Natural killer cell (primary cell): Measurements from ENCODE around the gene ELFN1. TPM values are rescaled to one million over a fixed set of nuclear protein-coding genes. Genes with fewer than 3 reads are reported as not detected.

Experiments used
- ATAC-seq, 3 donors: fragments of 150-1000 bp in 2 of 3; fragments of 200-7000 bp in 1 of 3; cut with Tn5 transposase; 1 replicate in 1 of 3; 2 replicates in 2 of 3; pipeline ENCODE4 v1.10.0; 2021; ENCODE audit warnings: mild to moderate bottlenecking in 2 of 3, moderate library complexity in 2 of 3
- DNase-seq, 2 donors: peaks; one replicate each; pipeline versions ENCODE4 v3.0.0 to v3.0.0-alpha.2; 2013 to 2021; ENCODE audit warnings: mixed read lengths in 1 of 2
- H3K27ac ChIP-seq: one replicate; pipeline ENCODE4 v1.5.1; 2013; ENCODE audit warnings: mild to moderate bottlenecking, low read length
- H3K27me3 ChIP-seq: one replicate; pipeline ENCODE4 v1.6.1; 2013; ENCODE audit warnings: low read length; ENCODE audit not compliant: control insufficient read depth, insufficient read depth
- H3K36me3 ChIP-seq: one replicate; pipeline ENCODE4 v1.6.1; 2013; ENCODE audit warnings: low read length; ENCODE audit not compliant: control insufficient read depth, insufficient read depth
- H3K4me1 ChIP-seq: one replicate; pipeline ENCODE4 v1.6.1; 2013; ENCODE audit warnings: low read length; ENCODE audit not compliant: control insufficient read depth, insufficient read depth
- H3K4me3 ChIP-seq: one replicate; pipeline ENCODE4 v1.5.1; 2013; ENCODE audit warnings: low read length
- H3K9me3 ChIP-seq: one replicate; pipeline ENCODE4 v1.6.1; 2013; ENCODE audit warnings: low read length; ENCODE audit not compliant: control insufficient read depth, insufficient read depth
- H3K27ac Mint-ChIP-seq, 2 donors: one replicate each; pipeline ENCODE4 v1.8.0; 2022; ENCODE audit warnings: mild to moderate bottlenecking in 2 of 2, mixed read lengths in 2 of 2, moderate library complexity in 1 of 2
- H3K27me3 Mint-ChIP-seq, 2 donors: one replicate each; pipeline ENCODE4 v1.8.0; 2022; ENCODE audit warnings: low read depth in 2 of 2, mixed read lengths in 2 of 2
- H3K36me3 Mint-ChIP-seq: one replicate; pipeline ENCODE4 v1.8.0; 2022; ENCODE audit warnings: mixed read lengths
- H3K4me1 Mint-ChIP-seq, 2 donors: one replicate each; pipeline ENCODE4 v1.8.0; 2022; ENCODE audit warnings: mixed read lengths in 2 of 2
- H3K4me3 Mint-ChIP-seq: one replicate; pipeline ENCODE4 v1.8.0; 2022; ENCODE audit warnings: mild to moderate bottlenecking, moderate library complexity, mixed read lengths
- H3K9me3 Mint-ChIP-seq, 2 donors: one replicate each; pipeline ENCODE4 v1.8.0; 2022; ENCODE audit warnings: mixed read lengths in 2 of 2
- CTCF ChIP-seq: fragments of 200-600 bp; IDR thresholded peaks from one replicate; pipeline ENCODE4 v1.8.0; 2022; ENCODE audit warnings: antibody characterized with exemption
- WGBS: methylation state at CpG from one replicate; pipeline ENCODE4 v1.1.7; 2013; ENCODE audit warnings: missing lambda C conversion rate; ENCODE audit not compliant: insufficient coverage; 5-methylcytosine and 5-hydroxymethylcytosine counted together
- intact Hi-C: fragments of 100-400 bp; cut with micrococcal nuclease; formaldehyde crosslinking; loops from one replicate; pipeline ENCODE4 v1.14.2; 2022
- total RNA-seq, 4 donors: library from RNA; stranded (reverse); fragments of 120-200 nt in 1 of 4; gene quantifications; one replicate each; pipeline versions ENCODE4 v1.2.3 to v1.2.4, GENCODE V29; 2013 to 2022

The ELFN1 gene
- total RNA-seq, 3 donors from 2014 or later (not counting 1 experiment from before 2014, with no cell fraction given) = 0.30 to 0.45 TPM; not detected in 1

- peaks cover 11 to 15% of the 10 kb centered on the region in 2 donors for H3K27me3 Mint-ChIP-seq
- WGBS = 88% methylated on average over 17 of the region's 17 CpGs
- no peaks in the 10 kb centered on the region for H3K36me3 Mint-ChIP-seq
- H3K4me1 Mint-ChIP-seq = peaks cover 10 to 12% of the 10 kb centered on the region in 2 donors
- intact Hi-C loops = no loop called here
- no peak for DNase-seq
- TF ChIP-seq CTCF = no peak
- H3K4me3 Mint-ChIP-seq = no peak overlapping the region
- peaks cover 3% of the 10 kb centered on the region for H3K9me3 ChIP-seq
- ATAC-seq = no peak
- H3K4me1 ChIP-seq = peaks cover 20% of the 10 kb centered on the region
- H3K36me3 ChIP-seq = no peaks in the 10 kb centered on the region
- H3K4me3 ChIP-seq = no peak overlapping the region
- no peak overlapping the region for H3K27ac ChIP-seq
- H3K27ac Mint-ChIP-seq = no peak overlapping the region
- no peaks in the 10 kb centered on the region for H3K9me3 Mint-ChIP-seq
- no peaks in the 10 kb centered on the region for H3K27me3 ChIP-seq
Observed at GRCh38 chr7:1733908-1734730, 64.0 kb downstream of the ELFN1 start.

- no peak overlapping the region for H3K4me3 ChIP-seq
- Mint-ChIP-seq H3K36me3 (no peaks in the 10 kb centered on the region), H3K27me3 (peaks cover 15% of the 10 kb centered on the region in 2 donors), H3K9me3 (no peaks in the 10 kb centered on the region), H3K4me1 (peaks cover 14 to 19% of the 10 kb centered on the region in 2 donors), H3K27ac (no peak overlapping the region), H3K4me3 (no peak overlapping the region)
- peaks cover 30% of the 10 kb centered on the region for H3K4me1 ChIP-seq
- no peaks in the 10 kb centered on the region for H3K27me3 ChIP-seq
- DNase-seq = no peak
- no peak for ATAC-seq
- H3K36me3 ChIP-seq = no peaks in the 10 kb centered on the region
- no peak overlapping the region for H3K27ac ChIP-seq
- WGBS = 84% methylated on average over 14 of the region's 14 CpGs
- H3K9me3 ChIP-seq = no peaks in the 10 kb centered on the region
- no peak for TF ChIP-seq CTCF
- intact Hi-C loops = no loop called here
Observed at GRCh38 chr7:1735262-1735661, 65.2 kb downstream of the ELFN1 start.

GRCh38 chr7:1735806-1736483 lies 65.9 kb downstream of the ELFN1 start:
- Mint-ChIP-seq H3K4me1 (peaks cover 14 to 19% of the 10 kb centered on the region in 2 donors), H3K4me3 (no peak overlapping the region), H3K27ac (no peak overlapping the region), H3K27me3 (peaks cover 15% of the 10 kb centered on the region in 2 donors), H3K9me3 (no peaks in the 10 kb centered on the region), H3K36me3 (no peaks in the 10 kb centered on the region)
- H3K4me3 ChIP-seq = no peak overlapping the region
- no peak overlapping the region for H3K27ac ChIP-seq
- no peaks in the 10 kb centered on the region for H3K27me3 ChIP-seq
- TF ChIP-seq CTCF = no peak
- DNase-seq = no peak
- H3K9me3 ChIP-seq = no peaks in the 10 kb centered on the region
- ATAC-seq = no peak
- H3K4me1 ChIP-seq = peaks cover 36% of the 10 kb centered on the region
- no peaks in the 10 kb centered on the region for H3K36me3 ChIP-seq
- WGBS = 87% methylated on average over 29 of the region's 29 CpGs
- intact Hi-C loops = no loop called here
